HL-60 (cell line): ENCODE measurements around the gene QARS1.

Experiments
- DNase-seq, 2 experiments: peaks; one replicate each; pipeline ENCODE4 v3.0.0-alpha.2; 2010 to 2020; ENCODE audit warnings: low read depth in 1 of 2, low spot score in 1 of 2
- H3K27ac ChIP-seq: fragments of 250-450 bp; sonication (Bioruptor Pico); replicated peaks from 2 replicates; pipeline ENCODE4 v1.5.1; 2020; ENCODE audit warnings: mild to moderate bottlenecking, moderate library complexity
- H3K27me3 ChIP-seq: fragments of 250-450 bp; sonication (Bioruptor Pico); 2 replicates; pipeline ENCODE4 v1.5.1; 2021; ENCODE audit warnings: mild to moderate bottlenecking, moderate library complexity; ENCODE audit not compliant: insufficient read depth, poor library complexity, severe bottlenecking
- H3K4me3 ChIP-seq: replicated peaks from 2 replicates; pipeline ENCODE4 v1.5.1; 2011; ENCODE audit warnings: mild to moderate bottlenecking, control low read depth, low read length; ENCODE audit not compliant: insufficient read depth
- GABPA ChIP-seq: IDR thresholded peaks from 2 replicates; pipeline ENCODE4 v1.6.1; 2012; ENCODE audit warnings: low read depth
- POLR2AphosphoS5 ChIP-seq: IDR thresholded peaks from 2 replicates; pipeline ENCODE4 v1.6.1; 2012; ENCODE audit warnings: low read depth
- SPI1 ChIP-seq: IDR thresholded peaks from 2 replicates; pipeline ENCODE4 v1.6.1; 2012; ENCODE audit warnings: low read depth, mild to moderate bottlenecking, borderline replicate concordance
- TF ChIP-seq, protein P1 (sequence below): IDR thresholded peaks from 2 replicates; pipeline ENCODE4 v1.6.1; 2012; ENCODE audit warnings: low read depth; ENCODE audit not compliant: insufficient replicate concordance
- TF ChIP-seq, protein P2 (sequence below): IDR thresholded peaks from one replicate; pipeline ENCODE4 v1.5.1; 2011; ENCODE audit warnings: low read length, control low read depth, inconsistent platforms; ENCODE audit not compliant: insufficient read depth

Gene QARS1

DNA sequence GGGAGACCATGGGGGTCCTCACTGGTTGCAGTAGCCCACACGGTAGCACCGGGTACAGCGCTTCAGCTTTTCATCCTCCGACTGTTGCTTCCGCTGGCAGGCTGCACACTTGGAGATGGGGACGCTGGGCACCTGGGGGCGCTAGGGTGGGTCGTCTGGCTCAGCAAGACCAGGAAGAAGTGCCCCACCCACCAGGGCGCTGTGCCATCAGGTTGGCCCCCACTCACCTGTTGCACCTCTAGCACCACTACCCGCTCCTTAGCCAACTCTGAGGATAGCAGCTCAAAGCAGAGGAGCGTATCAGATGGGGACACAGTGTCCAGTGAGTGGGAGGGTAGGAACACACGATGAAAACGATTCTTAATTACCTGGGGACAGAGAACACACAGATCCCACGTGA, 7.7 kb upstream of the QARS1 start:
- H3K27me3 ChIP-seq = no peaks in the 10 kb centered on the region
- H3K27ac ChIP-seq = no peak overlapping the region
- H3K4me3 ChIP-seq = no peak overlapping the region
- no peak for DNase-seq
- TF ChIP-seq POLR2AphosphoS5 (no peak), SPI1 (no peak)
- TF ChIP-seq, protein P1, sequence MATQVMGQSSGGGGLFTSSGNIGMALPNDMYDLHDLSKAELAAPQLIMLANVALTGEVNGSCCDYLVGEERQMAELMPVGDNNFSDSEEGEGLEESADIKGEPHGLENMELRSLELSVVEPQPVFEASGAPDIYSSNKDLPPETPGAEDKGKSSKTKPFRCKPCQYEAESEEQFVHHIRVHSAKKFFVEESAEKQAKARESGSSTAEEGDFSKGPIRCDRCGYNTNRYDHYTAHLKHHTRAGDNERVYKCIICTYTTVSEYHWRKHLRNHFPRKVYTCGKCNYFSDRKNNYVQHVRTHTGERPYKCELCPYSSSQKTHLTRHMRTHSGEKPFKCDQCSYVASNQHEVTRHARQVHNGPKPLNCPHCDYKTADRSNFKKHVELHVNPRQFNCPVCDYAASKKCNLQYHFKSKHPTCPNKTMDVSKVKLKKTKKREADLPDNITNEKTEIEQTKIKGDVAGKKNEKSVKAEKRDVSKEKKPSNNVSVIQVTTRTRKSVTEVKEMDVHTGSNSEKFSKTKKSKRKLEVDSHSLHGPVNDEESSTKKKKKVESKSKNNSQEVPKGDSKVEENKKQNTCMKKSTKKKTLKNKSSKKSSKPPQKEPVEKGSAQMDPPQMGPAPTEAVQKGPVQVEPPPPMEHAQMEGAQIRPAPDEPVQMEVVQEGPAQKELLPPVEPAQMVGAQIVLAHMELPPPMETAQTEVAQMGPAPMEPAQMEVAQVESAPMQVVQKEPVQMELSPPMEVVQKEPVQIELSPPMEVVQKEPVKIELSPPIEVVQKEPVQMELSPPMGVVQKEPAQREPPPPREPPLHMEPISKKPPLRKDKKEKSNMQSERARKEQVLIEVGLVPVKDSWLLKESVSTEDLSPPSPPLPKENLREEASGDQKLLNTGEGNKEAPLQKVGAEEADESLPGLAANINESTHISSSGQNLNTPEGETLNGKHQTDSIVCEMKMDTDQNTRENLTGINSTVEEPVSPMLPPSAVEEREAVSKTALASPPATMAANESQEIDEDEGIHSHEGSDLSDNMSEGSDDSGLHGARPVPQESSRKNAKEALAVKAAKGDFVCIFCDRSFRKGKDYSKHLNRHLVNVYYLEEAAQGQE = no peak

DNA sequence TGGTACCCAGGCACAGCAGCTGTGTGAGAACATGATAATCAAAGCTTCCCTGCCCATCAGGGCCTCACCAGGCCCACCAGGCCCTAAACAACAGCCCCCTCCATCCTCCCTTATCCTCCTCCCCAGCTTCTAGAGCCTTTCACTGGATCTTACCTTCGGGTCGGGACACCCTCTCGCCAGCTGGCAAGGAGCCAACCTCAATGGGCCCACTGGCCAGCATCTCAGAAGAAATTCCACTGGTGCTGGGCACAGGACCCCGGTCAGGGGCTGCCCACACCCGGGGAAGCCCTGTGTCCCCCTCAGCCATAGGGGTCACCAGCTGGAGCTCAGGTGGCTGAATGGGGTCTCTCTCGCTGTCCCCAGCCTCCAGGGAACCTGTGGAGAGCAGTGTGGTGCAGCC, 6.8 kb upstream of the QARS1 start:
- no peak for DNase-seq
- no peak overlapping the region for H3K27ac ChIP-seq
- H3K4me3 ChIP-seq = no peak overlapping the region
- no peaks in the 10 kb centered on the region for H3K27me3 ChIP-seq
- TF ChIP-seq POLR2AphosphoS5 (no peak), GABPA (no peak), SPI1 (no peak)
- TF ChIP-seq, protein P1 = no peak
- TF ChIP-seq, protein P2, sequence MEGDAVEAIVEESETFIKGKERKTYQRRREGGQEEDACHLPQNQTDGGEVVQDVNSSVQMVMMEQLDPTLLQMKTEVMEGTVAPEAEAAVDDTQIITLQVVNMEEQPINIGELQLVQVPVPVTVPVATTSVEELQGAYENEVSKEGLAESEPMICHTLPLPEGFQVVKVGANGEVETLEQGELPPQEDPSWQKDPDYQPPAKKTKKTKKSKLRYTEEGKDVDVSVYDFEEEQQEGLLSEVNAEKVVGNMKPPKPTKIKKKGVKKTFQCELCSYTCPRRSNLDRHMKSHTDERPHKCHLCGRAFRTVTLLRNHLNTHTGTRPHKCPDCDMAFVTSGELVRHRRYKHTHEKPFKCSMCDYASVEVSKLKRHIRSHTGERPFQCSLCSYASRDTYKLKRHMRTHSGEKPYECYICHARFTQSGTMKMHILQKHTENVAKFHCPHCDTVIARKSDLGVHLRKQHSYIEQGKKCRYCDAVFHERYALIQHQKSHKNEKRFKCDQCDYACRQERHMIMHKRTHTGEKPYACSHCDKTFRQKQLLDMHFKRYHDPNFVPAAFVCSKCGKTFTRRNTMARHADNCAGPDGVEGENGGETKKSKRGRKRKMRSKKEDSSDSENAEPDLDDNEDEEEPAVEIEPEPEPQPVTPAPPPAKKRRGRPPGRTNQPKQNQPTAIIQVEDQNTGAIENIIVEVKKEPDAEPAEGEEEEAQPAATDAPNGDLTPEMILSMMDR = no peak

DNA sequence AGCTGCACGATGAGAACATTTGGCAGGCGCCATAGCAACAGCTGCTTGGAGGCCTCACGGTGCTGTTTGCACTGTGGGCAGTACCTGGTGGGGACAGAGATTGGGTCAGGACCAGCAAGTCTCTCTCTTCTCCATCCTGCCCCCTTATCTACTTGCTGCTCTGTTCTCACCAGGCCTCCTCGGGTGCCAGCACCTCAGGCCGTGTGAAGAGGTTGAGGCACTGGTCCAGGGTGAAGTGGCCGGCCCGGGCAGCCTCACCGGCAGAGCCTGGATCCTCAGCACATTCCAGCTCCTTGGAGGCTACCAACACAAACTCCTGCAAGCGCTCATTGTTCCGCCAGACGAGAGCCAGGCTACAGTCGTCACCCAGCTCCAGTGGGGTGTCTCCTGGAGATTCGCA, 6.2 kb upstream of the QARS1 start:
- Histone ChIP-seq H3K27ac (no peak overlapping the region), H3K27me3 (no peaks in the 10 kb centered on the region), H3K4me3 (no peak overlapping the region)
- TF ChIP-seq SPI1 (no peak), GABPA (no peak), POLR2AphosphoS5 (no peak)
- TF ChIP-seq, protein P2 = no peak
- TF ChIP-seq, protein P1 = no peak
- no peak for DNase-seq

DNA sequence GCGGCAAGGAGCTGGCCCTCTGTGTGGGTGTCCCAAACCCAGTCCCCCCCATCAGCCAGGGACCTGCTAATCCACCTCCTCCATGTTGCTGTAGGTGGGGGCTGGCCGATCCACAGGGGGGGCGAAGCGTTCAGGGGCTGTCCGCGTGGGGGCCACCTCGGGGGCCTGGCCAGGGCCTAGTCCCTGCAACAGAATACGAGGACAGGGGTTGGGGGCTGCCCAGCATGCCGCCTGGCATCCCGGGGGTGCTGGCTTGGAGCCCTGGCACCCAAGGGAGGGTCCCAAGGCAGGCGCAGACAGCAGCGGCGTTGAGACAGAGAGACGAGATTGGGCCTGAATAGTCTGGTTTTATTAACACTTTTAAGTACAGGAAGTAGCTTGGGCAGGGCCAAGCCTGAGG, 3.8 kb upstream of the QARS1 start:
- DNase-seq = no peak
- Histone ChIP-seq H3K27ac (no peak overlapping the region), H3K27me3 (no peaks in the 10 kb centered on the region), H3K4me3 (no peak overlapping the region)
- TF ChIP-seq, protein P1 = no peak
- TF ChIP-seq SPI1 (no peak), POLR2AphosphoS5 (no peak), GABPA (no peak)
- TF ChIP-seq, protein P2 = no peak
